ENCODE measurements around the gene TSPAN14.

DNA sequence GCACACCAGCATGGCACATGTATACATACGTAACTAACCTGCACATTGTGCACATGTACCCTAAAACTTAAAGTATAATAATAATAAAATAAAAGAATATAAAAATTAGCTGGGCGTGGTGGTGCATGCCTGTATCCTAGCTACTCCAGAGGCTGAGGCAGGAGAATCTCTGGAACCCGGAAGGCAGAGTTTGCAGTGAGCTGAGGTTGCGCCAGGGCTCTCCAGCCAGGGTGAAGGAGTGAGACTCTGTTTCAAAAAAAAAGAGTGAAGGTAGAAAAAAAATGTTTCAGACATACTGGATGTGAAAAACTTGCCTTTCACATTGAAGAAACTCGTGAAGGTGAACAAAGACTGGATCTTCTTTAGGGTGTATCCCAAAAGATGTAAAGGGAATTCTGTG lies 26.7 kb downstream of the TSPAN14 start:
- TF ChIP-seq, protein P1, sequence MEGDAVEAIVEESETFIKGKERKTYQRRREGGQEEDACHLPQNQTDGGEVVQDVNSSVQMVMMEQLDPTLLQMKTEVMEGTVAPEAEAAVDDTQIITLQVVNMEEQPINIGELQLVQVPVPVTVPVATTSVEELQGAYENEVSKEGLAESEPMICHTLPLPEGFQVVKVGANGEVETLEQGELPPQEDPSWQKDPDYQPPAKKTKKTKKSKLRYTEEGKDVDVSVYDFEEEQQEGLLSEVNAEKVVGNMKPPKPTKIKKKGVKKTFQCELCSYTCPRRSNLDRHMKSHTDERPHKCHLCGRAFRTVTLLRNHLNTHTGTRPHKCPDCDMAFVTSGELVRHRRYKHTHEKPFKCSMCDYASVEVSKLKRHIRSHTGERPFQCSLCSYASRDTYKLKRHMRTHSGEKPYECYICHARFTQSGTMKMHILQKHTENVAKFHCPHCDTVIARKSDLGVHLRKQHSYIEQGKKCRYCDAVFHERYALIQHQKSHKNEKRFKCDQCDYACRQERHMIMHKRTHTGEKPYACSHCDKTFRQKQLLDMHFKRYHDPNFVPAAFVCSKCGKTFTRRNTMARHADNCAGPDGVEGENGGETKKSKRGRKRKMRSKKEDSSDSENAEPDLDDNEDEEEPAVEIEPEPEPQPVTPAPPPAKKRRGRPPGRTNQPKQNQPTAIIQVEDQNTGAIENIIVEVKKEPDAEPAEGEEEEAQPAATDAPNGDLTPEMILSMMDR (IDR thresholded peaks at IDR 0.05): no peak
- TF ChIP-seq POLR2A (IDR thresholded peaks at IDR 0.05): no peak
